GM19238 (cell line): Measurements from ENCODE around the gene FRMD4B.

ENCODE experiments used
- DNase-seq: peaks from one replicate; pipeline ENCODE4 v3.0.0; 2011; ENCODE audit warnings: low spot score; ENCODE audit not compliant: insufficient read length

Gene FRMD4B

DNA sequence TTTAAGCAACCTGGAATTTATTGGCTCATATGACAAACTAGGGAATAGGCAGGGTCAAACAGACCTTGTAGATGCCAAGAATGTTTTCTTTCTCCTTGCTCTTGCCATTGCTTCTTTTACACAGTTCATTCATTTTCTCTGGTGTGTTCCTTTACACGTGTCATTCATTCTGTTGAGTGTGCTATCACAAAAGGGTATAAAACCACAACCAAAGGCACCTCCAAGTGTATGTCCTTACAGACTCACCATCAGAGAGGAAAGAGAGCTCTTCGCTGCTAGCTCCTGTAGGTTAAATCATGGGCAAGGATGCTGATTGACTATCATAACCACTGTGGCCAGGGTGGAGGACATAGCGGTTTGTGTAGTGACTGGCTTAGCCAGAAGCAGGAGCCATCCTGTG lies 19.2 kb upstream of the FRMD4B start:
- no peak for DNase-seq

DNA sequence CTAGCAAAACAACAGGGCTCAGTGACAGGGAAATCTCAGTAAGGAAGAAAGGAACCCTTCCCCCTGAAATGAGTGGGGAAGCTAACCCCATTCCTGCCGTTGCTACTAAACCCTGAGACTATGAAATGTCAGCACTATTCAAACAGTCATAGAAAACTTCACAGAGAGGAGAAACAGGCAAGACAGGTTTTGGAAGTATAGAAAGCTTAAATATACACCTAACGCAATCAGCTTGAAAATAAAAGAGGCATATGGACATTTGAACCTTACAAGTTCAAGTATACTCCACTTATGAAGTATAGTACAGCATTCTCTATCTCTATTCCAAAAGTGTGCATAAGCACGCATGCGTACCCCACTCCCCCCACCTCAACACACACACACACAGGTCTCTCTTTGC lies 17.6 kb upstream of the FRMD4B start:
- DNase-seq = no peak

DNA sequence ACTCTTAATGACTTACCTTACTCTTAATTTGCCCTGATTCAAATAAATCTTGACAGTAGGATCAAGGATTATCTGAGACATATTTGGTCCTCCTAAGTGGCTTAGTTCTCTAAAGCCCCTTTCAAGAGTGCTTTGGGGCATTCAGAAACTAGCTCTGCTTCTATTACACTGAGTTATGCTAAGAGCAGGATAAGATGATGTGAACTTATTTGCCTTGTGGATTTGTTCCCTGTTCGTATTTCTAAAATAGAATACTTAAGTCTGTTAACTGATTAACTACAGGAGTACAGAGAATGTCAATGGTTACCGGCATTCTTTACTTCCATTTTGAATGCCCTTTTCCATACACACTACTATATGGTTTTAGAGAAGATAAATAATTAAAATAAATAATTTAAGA lies 14.8 kb upstream of the FRMD4B start:
- no peak for DNase-seq

DNA sequence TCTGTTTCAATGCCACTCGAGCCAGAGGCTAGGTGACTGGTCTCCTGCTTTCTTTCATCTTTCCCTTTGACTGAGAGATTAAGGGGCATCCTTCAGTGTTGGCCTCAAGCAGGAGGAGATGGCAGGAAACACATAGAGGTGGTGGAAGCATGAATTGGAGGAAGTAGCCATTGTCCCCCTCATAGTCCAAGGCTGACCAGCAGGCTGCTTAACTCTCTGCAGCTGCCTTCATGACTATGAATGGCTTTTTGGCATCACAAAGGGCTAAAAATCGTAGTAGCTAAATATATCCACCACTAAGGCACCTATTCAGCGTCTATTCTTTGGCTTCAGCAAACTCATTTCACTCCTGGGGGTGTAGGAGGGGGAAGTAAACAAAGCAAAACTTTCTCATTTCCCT lies 7.0 kb upstream of the FRMD4B start:
- DNase-seq = no peak

DNA sequence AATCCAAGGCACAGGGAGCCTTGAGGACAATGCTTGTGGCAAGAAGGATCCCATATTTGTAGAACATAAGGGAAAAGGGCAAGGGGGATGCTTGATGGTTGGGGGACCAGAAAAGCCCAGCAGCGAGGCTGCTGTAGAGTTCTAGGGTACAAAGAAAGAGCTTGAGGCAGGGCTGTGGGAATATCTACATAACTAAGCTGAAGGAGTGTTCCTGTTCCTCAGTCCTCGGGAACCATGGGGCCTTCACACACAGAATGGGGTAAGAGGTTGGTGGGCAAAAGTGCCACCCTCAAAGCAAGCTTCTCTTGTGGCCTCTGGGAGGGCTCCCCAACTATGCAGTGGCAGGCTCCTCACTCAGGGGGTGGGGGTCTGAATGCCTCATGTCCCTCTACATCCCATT lies 6.5 kb upstream of the FRMD4B start:
- DNase-seq = no peak

DNA sequence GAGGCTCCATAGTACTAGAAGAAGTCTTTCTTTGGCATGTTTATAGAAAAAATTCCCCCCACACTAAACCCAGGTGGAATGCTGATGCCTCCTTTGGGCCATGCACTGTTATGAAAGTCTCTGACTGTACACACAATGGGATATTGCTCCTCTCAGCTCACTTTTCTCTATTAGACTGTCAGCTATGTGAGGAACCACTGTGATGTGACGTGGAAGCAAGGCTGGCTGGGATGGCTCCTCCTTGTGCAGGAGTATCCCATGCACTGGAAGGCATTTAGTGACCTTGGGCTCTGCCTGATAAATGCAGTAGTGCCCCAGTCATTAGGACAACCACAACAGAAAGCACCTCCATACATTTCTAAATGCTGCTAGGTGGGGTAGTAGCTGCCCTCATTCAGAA lies 5.7 kb upstream of the FRMD4B start:
- DNase-seq = no peak

DNA sequence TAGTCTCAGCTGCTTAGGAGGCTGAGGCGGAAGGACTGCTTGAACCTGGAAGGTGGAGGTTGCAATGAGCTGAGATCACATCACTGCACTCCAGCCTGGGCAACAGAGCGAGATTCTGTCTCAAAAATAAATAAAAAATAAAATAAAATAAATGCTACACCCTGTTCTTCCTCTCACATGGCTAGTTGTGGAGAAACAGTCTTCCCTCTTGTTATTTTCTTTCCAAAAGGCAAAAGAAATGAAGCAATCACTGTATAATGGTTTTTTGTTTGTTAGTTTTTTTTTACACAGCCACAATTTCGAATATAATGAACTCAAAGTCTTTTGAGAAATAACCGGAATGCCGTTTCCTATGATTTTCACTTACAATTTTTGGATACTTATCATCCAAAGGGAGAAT lies 4.9 kb upstream of the FRMD4B start:
- DNase-seq = no peak

DNA sequence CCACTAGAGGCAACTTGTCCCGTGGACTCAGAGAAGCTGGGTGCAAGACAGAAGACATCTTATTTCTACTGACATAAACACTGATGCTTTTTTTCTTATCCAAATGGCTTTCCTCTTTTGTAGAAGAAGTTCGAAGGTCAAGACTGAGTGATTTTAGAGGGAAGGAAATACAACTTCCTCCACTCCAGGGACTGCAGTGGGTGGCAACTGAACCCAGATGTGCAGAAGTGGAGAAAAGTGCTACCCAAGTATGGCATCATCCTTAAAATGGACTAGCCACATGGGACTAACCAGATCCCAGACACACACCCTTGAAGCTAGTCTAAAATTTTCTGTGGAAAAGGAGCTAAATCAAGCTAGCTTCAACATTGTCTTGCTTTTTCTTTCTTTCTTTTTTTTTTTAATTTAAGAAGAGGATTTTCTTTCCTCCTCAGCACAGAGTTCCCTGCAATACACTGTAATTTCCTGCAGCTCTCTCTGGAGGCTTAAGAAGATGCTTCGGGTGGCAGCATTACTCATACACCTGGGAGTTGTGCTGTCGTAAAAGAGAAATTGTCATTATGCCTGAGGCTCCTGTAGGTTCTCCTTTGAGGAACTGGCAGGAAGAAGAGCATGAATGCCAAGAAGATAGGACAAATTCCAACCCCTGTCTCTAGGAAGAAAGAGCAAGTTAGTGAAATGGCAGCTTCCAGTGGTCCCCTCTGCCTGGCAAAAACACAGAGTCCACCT lies 3.8 kb upstream of the FRMD4B start:
- DNase-seq = no peak

DNA sequence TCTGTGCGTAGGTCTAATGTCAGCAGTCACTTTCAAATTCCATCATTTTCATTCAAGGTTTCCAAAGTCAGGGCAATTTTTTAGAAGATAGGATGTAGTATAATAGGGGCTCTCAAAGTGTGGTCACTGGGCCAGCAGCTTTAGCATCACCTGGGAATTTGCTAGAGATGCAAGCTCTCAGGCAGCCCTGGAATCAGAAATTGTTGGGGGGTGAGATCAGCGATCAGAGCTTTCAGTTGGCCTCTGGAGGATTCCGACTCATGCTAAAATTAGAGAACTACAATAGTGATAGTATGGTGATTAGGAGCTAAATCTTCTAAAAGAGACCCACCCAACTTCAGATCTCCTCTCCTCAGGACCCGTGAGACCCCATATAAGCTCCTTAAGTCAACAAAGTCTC lies 2.4 kb upstream of the FRMD4B start:
- DNase-seq = no peak

DNA sequence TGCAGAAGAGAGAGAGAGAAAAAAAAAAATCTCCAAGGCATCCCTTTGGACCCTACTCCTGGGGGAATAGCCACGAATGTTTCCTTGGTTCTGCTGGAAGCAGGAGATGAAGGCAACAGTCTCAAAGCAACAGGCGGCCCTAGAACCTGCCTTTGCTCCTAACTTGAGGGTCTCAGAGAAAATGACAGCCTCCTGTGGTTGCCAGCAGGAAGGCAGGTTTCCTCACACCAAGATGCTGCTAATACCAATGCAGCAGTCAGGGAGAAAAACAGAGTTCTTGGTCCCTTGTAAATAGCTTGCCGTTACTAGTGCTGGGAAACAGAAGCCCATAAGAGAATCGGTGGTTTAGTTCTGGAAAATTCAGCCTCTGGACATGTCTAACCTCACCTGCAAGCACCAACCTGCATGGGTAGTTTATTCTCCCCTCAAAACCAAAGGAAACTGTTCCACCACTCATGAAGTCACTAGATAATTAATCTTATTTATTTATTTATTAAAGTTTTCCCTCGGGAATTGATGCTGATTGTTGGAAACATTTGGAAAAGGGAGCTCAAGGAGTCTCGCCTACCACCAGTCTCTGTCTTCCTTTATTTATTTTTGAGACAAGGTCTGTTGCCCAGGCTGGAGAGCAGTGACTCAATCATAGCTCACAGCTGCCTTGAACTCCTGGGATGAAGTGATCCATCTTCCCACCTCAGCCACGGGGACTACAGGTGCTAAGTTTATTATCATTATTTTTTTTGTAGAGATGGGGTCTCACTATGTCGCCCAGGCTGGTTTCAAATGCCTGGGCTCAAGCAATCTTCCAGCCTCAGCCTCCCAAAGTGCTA lies 883 bp upstream of the FRMD4B start:
- no peak for DNase-seq

DNA sequence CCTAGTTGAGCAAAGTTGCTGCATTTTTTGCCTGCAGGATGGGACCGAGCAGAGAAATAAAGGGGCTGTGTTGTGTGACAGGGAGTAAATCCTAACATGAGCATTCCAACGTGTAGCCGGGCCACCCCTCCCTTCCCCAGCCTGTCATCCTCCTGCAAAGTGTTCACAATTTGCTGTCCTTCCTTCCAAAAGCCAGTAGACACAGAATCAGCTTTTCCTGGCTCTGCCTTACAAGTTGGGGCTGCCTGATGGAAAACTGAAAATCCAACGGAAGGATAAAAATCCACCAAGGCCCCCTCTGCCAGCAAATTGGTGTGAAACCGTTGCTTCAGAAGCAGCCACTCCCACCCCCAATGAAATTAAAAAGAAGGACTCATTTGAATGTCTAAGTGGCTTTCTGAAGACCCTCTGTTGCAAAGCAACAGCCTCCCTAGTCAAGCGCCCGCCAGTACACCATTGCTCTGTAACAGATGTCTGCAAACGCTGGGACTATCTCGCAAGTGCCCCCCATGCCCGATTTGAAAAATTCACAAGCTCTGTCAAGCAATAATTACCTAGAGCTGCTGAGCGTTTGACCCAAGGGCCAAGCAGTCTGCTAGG lies 665 bp downstream of the FRMD4B start:
- DNase-seq = no peak

DNA sequence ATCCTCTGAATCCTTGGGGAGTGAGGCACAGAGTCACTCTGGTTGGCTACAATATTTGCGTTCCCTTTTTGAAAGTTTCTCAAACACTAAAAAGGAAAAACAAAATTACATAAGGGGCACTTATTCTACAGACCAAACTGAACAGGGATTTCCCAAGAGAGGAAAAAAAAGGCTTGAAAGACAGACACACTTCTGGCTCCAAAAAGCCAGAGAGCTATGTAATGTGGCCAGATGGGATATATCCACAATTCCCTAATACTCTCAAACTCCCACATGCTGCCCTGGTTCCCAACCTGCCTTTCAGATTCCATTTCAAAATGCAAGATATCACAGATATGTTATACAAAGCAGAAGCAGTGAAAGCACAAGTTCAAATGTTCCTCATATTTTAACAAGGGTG lies 1.6 kb downstream of the FRMD4B start:
- DNase-seq = no peak

DNA sequence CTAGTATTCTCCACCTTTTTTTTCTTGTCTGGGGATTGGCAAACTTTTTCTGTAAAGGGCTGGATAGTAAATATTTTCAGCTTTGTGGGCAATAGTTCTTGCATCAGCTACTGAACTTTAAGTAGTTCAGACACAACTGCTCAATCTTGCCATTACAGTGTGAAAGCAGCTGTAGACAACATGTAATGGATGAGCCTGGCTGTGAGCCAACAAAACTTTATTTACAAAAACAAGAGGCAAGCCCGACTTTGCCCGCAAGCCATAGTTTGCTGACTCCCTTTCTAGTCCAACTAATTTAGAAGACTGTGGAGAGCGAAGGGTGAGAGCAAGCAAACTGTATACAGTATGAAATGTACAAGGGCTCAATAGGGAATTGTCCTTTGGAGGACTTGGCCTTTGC lies 6.2 kb downstream of the FRMD4B start:
- DNase-seq = no peak

DNA sequence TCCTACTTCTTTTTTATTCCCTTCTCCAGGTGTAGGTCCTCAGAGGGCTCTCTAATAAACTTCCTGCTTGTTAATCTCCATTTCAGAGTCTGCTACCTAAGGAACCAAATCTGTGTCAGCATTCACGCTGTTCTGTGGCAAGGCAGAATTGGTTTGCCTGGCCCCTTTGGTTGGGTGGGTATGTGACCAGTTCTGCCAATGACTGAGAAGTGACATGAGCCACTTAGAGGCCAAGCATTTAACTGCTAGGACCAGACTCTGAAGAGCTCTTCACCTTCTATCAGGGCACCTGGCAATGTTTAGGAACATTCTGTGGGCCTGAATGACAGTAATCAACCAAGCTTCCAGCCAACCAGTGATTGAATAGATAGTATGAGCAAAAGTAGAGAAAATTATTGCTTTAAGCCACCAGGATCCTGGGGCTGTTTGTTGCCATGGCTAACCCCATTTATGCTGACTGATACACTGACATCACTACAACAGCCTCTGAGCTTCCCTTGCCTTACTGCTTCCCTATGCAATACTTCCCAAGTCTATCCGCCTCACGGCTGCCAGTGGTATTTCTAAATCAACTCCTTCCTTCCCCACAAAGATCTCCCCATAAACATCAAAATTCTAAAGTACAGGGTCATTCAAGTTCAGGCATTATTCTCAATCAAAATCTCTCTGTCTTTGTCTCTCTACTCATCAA lies 7.6 kb downstream of the FRMD4B start:
- DNase-seq = no peak

DNA sequence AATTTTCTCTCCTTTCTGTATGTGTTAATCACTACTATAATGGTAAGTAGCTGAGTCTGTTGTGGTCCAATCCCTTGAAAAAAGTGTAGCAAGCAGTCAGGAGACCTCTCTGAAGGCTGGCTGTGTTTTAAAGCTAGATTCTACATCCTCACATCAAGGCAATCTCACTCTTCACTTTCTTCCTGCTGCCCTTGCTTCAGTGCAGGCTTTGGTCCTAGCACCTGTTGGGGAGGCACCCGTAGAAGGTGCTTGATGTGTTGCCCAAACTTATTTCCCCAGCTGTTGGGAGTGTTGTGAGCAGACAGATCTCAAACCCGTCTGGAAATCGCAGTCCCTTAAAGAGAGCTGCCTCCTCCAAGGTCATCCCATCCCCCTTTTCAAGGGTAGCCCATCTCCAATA lies 8.6 kb downstream of the FRMD4B start:
- DNase-seq = no peak

DNA sequence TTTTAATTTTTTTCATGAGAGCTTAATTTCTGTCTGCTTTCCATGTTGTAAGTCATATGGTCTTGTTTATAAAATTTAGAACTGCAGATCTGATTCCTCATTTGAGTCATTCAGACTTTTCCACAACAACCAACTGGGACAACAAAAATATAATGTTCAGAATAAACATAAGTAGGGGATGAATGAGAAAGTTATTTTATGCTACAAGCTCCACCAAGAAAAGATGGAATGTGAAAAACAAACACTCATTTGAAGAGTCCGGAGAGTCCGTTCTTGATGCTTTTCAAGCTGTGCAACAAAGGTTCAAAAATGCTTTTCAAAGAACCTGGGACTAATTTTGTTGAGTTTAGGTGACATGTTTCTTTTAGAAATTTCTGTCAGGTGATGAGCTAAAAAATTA lies 9.2 kb downstream of the FRMD4B start:
- DNase-seq = no peak

DNA sequence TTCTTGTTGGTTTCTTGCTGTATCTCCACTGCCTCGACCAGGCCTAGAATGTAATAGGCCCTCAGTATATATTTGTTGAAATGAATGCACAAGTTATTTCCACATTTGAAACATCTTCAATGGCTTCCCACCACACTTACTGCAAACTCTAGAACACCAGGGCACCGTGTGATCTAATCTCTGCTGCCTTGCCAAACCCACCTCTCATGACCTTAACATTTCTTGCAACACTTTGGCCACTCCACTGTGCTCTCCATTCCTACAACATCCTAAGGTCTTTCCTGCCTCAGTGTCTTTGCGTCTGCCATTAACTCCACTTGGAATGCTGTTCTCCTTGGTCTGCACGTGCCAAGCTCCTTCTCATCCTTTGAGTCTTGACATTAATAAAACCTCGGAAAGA lies 14.1 kb downstream of the FRMD4B start:
- no peak for DNase-seq

DNA sequence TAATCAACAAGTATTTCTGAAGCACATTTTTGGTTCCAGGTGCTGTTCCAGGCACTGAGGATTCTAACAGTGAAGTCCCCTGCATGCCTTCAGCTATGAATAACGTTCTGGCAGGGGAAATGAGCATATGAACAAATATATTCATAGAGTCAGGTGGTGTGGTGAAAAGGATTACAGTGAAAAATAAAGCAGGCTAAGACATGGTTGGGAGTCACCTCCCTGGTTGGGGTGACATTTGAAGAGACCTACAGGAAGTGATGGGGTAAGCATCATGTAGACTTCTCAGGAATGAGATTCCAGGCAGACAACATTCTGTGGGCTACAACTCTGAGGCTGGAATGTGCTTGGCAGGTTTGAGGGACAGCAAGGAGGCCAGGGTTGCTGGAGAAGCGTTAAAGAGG lies 15.0 kb downstream of the FRMD4B start:
- DNase-seq = no peak

DNA sequence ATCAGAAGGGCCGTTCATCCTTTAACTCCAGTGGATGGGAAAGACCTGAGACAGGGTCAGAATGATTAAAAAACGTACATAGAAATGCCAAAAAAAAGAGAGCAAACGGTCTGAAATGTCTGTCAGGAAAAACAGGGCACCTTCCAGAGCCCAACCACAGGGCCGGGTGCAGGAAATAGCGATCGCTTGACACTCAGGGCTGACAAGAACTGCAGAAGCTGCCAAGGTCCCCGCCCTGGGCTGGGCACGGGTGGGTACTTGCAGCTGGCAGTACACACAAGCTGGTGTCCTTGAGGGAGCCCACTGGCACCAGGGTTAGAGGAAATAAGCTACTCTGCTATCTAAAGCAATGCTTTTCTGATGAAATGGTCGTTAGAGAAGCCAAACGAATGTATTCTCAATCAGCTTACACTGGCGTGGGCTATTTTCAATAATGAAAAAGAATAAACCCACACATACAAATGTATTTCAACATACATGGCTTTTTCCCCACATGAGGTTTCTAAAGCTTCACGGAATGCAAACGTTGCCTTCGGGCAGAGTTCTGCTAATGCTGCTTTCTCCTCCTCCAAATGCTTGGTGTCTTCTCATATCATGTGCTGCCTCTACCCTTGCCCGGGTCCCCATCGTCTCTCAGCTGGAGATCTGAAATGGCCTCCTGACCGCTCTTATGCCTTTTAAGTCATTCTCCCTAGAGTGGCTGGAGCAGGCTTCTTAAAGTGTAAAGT lies 15.6 kb downstream of the FRMD4B start:
- no peak for DNase-seq

DNA sequence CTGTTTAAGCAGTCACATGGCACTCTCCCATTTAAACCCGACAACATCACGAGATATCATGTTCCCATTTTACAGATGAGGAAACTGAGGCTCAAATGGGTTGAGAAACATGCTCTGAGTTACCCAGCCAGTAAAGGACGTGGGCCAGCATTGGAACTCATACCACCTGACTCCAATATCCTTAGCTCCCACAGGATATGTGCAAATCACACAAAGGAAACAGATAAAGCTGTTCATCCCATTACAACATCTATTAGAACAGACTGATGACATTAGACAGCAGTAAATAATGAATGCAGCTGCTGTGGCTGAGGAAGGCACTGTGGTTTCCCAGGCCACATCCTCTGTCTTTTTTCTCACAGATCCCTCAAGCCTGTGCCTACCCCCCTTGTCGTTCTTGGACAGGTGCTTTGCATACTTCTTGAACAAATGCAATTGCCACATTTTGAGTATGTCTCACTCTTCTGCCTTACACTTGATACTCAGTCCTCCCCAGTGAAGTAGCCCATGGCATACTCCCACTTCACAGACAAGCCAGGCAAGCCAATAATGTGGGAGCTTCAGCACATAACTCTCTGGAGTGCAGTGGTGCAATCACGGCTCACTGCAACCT lies 17.7 kb downstream of the FRMD4B start:
- DNase-seq = peak; percentile 50

DNA sequence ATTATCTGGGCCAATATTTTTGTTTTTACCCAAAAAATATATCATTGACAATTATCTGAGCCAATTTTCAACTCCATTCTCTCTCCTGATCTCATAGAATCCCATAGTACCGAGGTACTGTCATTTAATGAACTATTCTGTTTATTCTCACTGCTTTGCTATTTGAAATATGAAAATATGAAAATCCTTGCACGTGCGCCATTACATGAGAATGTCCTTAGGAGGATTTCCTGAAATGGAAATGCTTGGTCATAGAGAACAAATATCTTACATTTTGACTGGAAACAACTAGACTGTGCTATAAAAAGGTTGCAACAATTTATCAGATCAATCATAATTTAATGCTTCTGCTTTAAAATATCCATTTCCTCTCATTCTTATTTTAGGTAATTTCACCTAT lies 18.3 kb downstream of the FRMD4B start:
- no peak for DNase-seq
